Type B pancreatic cell (in vitro differentiated cells): ENCODE measurements around the gene TCF23. TPM values are rescaled to one million over a fixed set of nuclear protein-coding genes. Genes with fewer than 3 reads are reported as not detected.

Source experiments
- DNase-seq: peaks from one replicate; pipeline ENCODE4 v3.0.0; 2021; ENCODE audit warnings: mixed read lengths; ENCODE audit not compliant: unreplicated experiment; ENCODE audit errors: extremely low spot score
- H3K27ac Mint-ChIP-seq: 2 replicates; pipeline ENCODE4 v1.8.0; 2021; ENCODE audit warnings: mild to moderate bottlenecking, mixed read lengths
- H3K27me3 Mint-ChIP-seq: 2 replicates; pipeline ENCODE4 v1.8.0; 2021; ENCODE audit warnings: mixed read lengths
- H3K36me3 Mint-ChIP-seq: 2 replicates; pipeline ENCODE4 v1.8.0; 2021; ENCODE audit warnings: mixed read lengths
- H3K4me1 Mint-ChIP-seq: one replicate; pipeline ENCODE4 v1.8.0; 2021; ENCODE audit warnings: mixed read lengths; ENCODE audit not compliant: unreplicated experiment
- H3K4me3 Mint-ChIP-seq: 2 replicates; pipeline ENCODE4 v1.8.0; 2021; ENCODE audit warnings: mild to moderate bottlenecking, mixed read lengths
- H3K9me3 Mint-ChIP-seq: 2 replicates; pipeline ENCODE4 v1.8.0; 2021; ENCODE audit warnings: mixed read lengths
- CTCF ChIP-seq: fragments of 200-600 bp; sonication (generic); conservative IDR thresholded peaks from 2 replicates; pipeline ENCODE4 v1.5.0; 2021; ENCODE audit warnings: antibody characterized with exemption, mild to moderate bottlenecking
- total RNA-seq: library from RNA; stranded (reverse); gene quantifications from 2 replicates; pipeline ENCODE4 v1.2.1, GENCODE V29; 2021; ENCODE audit warnings: low replicate concordance

TCF23 gene
- total RNA-seq, 1 donor from 2014 or later, result not detected

GRCh38 chr2:27126252-27126710 lies 22.5 kb upstream of the TCF23 start:
- Mint-ChIP-seq H3K27ac (no peak overlapping the region), H3K36me3 (peaks cover 8% of the 10 kb centered on the region)

GRCh38 chr2:27127883-27128667 lies 20.7 kb upstream of the TCF23 start:
- H3K9me3 Mint-ChIP-seq, result no peaks in the 10 kb centered on the region
- no peak overlapping the region for H3K4me3 Mint-ChIP-seq
- H3K36me3 Mint-ChIP-seq, result peaks cover 8% of the 10 kb centered on the region
- H3K4me1 Mint-ChIP-seq, result peaks cover 11% of the 10 kb centered on the region
- DNase-seq, result no peak
- no peak for TF ChIP-seq CTCF
- peaks cover 13% of the 10 kb centered on the region for H3K27me3 Mint-ChIP-seq
- H3K27ac Mint-ChIP-seq, result no peak overlapping the region

More at GRCh38 chr2:27126252-27126710, 22.5 kb upstream of the TCF23 start:
- TF ChIP-seq CTCF, result no peak
- DNase-seq, result no peak
- H3K4me3 Mint-ChIP-seq, result peak overlapping the region; percentile 40
- peaks cover 8% of the 10 kb centered on the region for H3K4me1 Mint-ChIP-seq
- no peaks in the 10 kb centered on the region for H3K9me3 Mint-ChIP-seq
- H3K27me3 Mint-ChIP-seq, result peaks cover 31% of the 10 kb centered on the region

GRCh38 chr2:27128668-27129571 lies 19.9 kb upstream of the TCF23 start:
- TF ChIP-seq CTCF, result no peak
- H3K9me3 Mint-ChIP-seq, result no peaks in the 10 kb centered on the region
- DNase-seq, result no peak
- H3K4me1 Mint-ChIP-seq, result peaks cover 16% of the 10 kb centered on the region
- peaks cover 9% of the 10 kb centered on the region for H3K27me3 Mint-ChIP-seq
- peak overlapping the region; percentile 43 for H3K4me3 Mint-ChIP-seq
- H3K36me3 Mint-ChIP-seq, result peaks cover 8% of the 10 kb centered on the region
- H3K27ac Mint-ChIP-seq, result no peak overlapping the region

- peaks cover 6% of the 10 kb centered on the region for H3K27me3 Mint-ChIP-seq
- H3K4me1 Mint-ChIP-seq, result peaks cover 16% of the 10 kb centered on the region
- DNase-seq, result no peak
- H3K36me3 Mint-ChIP-seq, result peaks cover 8% of the 10 kb centered on the region
- no peak overlapping the region for H3K27ac Mint-ChIP-seq
- no peak for TF ChIP-seq CTCF
- no peaks in the 10 kb centered on the region for H3K9me3 Mint-ChIP-seq
- H3K4me3 Mint-ChIP-seq, result no peak overlapping the region
Measured at GRCh38 chr2:27130396-27130795, 18.4 kb upstream of the TCF23 start.

- no peaks in the 10 kb centered on the region for H3K9me3 Mint-ChIP-seq
- H3K4me3 Mint-ChIP-seq, result peak overlapping the region; percentile 63
- no peak for TF ChIP-seq CTCF
- DNase-seq, result no peak
- peaks cover 12% of the 10 kb centered on the region for H3K4me1 Mint-ChIP-seq
- H3K27me3 Mint-ChIP-seq, result peaks cover 1% of the 10 kb centered on the region
- H3K27ac Mint-ChIP-seq, result no peak overlapping the region
- H3K36me3 Mint-ChIP-seq, result peaks cover 8% of the 10 kb centered on the region
Measured at GRCh38 chr2:27131429-27131828, 17.4 kb upstream of the TCF23 start.
